ENCODE measurements around the gene HFM1.
"Not testable (repeated sequence)": the region's sequence is repeated elsewhere in the genome, so short reads cannot be mapped to it uniquely, and the experiment has no call there.

HFM1 gene

GRCh38 chr1:91404151-91405012, at the start of gene HFM1:
Gene HFM1 (minus strand): TSS chr1:91404837. CDS start chr1:91401082, 3,755 bp downstream.
- peak in 2 of 3 experiments; percentile 30 to 38 for DNase-seq (ENCODE audit: low read depth in 3 of 3)

GRCh38 chr1:91454136-91454535, 49.5 kb upstream of the HFM1 start:
- DNase-seq (ENCODE audit: low read depth in 3 of 3), result no peak

GRCh38 chr1:91450260-91450659, 45.6 kb upstream of the HFM1 start:
- no peak for DNase-seq (ENCODE audit: low read depth in 3 of 3)

- DNase-seq (ENCODE audit: low read depth in 3 of 3), result not testable (repeated sequence)
These were observed 43.1 kb upstream of the HFM1 start for GRCh38 chr1:91447782-91448181.

GRCh38 chr1:91441980-91442379, 37.3 kb upstream of the HFM1 start:
- DNase-seq (ENCODE audit: low read depth in 3 of 3), result not testable (repeated sequence)

- no peak for DNase-seq (ENCODE audit: low read depth in 3 of 3)
These were observed 36.2 kb upstream of the HFM1 start for GRCh38 chr1:91440847-91441246.

- DNase-seq (ENCODE audit: low read depth in 3 of 3), result no peak
These were observed 34.4 kb upstream of the HFM1 start for GRCh38 chr1:91439016-91439415.

- no peak for DNase-seq (ENCODE audit: low read depth in 3 of 3)
These were observed 23.7 kb upstream of the HFM1 start for GRCh38 chr1:91428182-91428798.

GRCh38 chr1:91427741-91428140, 23.1 kb upstream of the HFM1 start:
- no peak for DNase-seq (ENCODE audit: low read depth in 3 of 3)

- DNase-seq (ENCODE audit: low read depth in 3 of 3), result not testable (repeated sequence)
These were observed 17.9 kb upstream of the HFM1 start for GRCh38 chr1:91422523-91422922.

- no peak for DNase-seq (ENCODE audit: low read depth in 3 of 3)
These were observed 7.7 kb upstream of the HFM1 start for GRCh38 chr1:91412371-91412770.

- no peak for DNase-seq (ENCODE audit: low read depth in 3 of 3)
These were observed 2.2 kb upstream of the HFM1 start for GRCh38 chr1:91406773-91407389.

GRCh38 chr1:91402023-91402422, 2.6 kb downstream of the HFM1 start:
- no peak for DNase-seq (ENCODE audit: low read depth in 3 of 3)

GRCh38 chr1:91400133-91400725, 4.4 kb downstream of the HFM1 start:
- DNase-seq (ENCODE audit: low read depth in 3 of 3), result no peak

- DNase-seq (ENCODE audit: low read depth in 3 of 3), result no peak
These were observed 6.3 kb downstream of the HFM1 start for GRCh38 chr1:91398291-91398690.

GRCh38 chr1:91397605-91398004, 7.0 kb downstream of the HFM1 start:
- DNase-seq (ENCODE audit: low read depth in 3 of 3), result no peak

GRCh38 chr1:91393042-91393441, 11.6 kb downstream of the HFM1 start:
- DNase-seq (ENCODE audit: low read depth in 3 of 3), result no peak

GRCh38 chr1:91386109-91386508, 18.5 kb downstream of the HFM1 start:
- no peak for DNase-seq (ENCODE audit: low read depth in 3 of 3)

- DNase-seq (ENCODE audit: low read depth in 3 of 3), result no peak
These were observed 21.2 kb downstream of the HFM1 start for GRCh38 chr1:91383456-91383855.

GRCh38 chr1:91381844-91382243, 22.8 kb downstream of the HFM1 start:
- no peak for DNase-seq (ENCODE audit: low read depth in 3 of 3)

- no peak for DNase-seq (ENCODE audit: low read depth in 3 of 3)
These were observed 30.6 kb downstream of the HFM1 start for GRCh38 chr1:91374086-91374485.

GRCh38 chr1:91372230-91372629, 32.4 kb downstream of the HFM1 start:
- DNase-seq (ENCODE audit: low read depth in 3 of 3), result not testable (repeated sequence)
